SU-DHL-6 (cell line): ENCODE measurements around the gene SCARF2.

Experiments
- CTCF ChIP-seq: fragments of 200-600 bp; sonication (generic); IDR thresholded peaks from one replicate; pipeline ENCODE4 v1.5.1; 2017; ENCODE audit warnings: antibody characterized with exemption, mild to moderate bottlenecking, low read length, moderate library complexity; ENCODE audit not compliant: insufficient read depth, poor library complexity, severe bottlenecking
- EZH2phosphoT487 ChIP-seq: fragments of 200-600 bp; sonication (generic), shearing (Covaris generic); conservative IDR thresholded peaks from 2 replicates; pipeline ENCODE4 v1.6.1; 2018; ENCODE audit warnings: mild to moderate bottlenecking, antibody characterized with exemption, low read length, moderate library complexity, mixed read lengths

- TF ChIP-seq CTCF (no peak), EZH2phosphoT487 (no peak)
These were observed 14.4 kb downstream of the SCARF2 start for GRCh38 chr22:20423008-20423905.
